GM19025 (cell line): ENCODE data around the gene CDX4.
"Not testable (repeated sequence)": the region's sequence is repeated elsewhere in the genome, so short reads cannot be mapped to it uniquely, and the experiment has no call there.

ENCODE experiments used
- ATAC-seq: cut with Tn5 transposase; IDR thresholded peaks from one replicate; pipeline ENCODE4 v1.9.1; 2021; ENCODE audit warnings: mild to moderate bottlenecking, low read depth, moderate library complexity; ENCODE audit not compliant: unreplicated experiment

CDX4 gene, protein sequence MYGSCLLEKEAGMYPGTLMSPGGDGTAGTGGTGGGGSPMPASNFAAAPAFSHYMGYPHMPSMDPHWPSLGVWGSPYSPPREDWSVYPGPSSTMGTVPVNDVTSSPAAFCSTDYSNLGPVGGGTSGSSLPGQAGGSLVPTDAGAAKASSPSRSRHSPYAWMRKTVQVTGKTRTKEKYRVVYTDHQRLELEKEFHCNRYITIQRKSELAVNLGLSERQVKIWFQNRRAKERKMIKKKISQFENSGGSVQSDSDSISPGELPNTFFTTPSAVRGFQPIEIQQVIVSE

DNA sequence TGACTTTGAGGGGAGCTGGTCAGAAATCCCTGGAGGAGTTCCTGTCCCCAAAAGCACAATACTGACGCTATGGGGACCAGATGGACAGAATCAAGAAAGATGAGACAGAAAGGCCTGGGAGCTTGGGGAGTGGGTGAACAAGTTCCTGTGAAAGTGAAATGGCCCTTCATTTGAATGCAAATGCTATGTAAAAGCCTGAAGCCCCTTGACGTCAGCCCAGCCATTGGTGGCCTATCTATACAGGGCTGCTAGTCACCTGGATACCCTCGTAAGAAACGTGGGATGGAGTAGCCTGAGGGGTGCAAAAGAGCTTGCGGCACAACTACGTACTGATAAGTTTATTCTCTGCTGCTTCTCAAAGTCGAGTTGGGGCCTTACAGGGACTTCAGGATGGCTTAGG lies at the start of gene CDX4:
TSS of gene CDX4 (plus strand) at position 223 of the 400 bp plus-strand sequence. CDS start 201 bp downstream, outside the sequence.
- ATAC-seq: no peak

- ATAC-seq: no peak
These were observed 48.5 kb upstream of the CDX4 start for GRCh38 chrX:73398185-73398914.

GRCh38 chrX:73400136-73400748 lies 46.6 kb upstream of the CDX4 start:
- ATAC-seq: no peak

GRCh38 chrX:73401591-73402266 lies 45.1 kb upstream of the CDX4 start:
- ATAC-seq: no peak

DNA sequence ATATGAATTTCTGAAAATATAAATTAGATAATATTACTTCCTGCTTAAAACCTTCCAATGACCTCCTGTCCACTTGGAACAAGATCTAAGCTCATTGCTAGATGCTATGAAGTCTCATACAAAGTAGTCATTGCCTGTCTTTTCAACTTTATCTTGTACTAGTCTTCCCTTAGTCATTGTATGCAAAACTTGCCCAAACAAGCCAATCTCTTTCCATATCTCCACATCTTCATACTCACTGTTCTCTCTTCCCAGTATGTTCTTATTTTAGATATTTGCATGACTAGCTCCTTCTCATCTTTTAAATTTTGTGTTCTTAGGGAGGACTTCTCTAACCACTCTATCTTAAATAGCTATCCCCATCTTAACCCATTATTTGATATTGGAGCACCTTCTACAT lies 33.9 kb upstream of the CDX4 start:
- no peak for ATAC-seq

DNA sequence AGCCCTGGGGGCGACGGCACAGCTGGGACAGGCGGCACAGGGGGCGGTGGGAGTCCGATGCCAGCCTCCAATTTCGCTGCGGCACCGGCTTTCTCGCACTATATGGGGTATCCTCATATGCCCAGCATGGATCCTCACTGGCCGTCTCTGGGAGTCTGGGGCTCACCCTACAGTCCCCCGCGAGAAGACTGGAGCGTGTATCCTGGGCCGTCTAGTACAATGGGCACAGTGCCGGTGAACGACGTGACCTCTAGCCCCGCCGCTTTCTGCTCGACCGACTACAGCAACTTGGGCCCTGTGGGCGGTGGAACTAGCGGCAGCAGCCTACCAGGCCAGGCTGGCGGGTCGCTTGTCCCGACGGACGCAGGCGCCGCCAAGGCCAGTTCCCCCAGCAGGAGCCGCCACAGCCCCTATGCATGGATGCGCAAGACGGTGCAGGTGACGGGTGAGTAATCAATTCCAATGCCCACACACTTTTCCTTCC lies 500 bp downstream of the CDX4 start:
- no peak for ATAC-seq

- no peak for ATAC-seq
These were observed 1.5 kb downstream of the CDX4 start for GRCh38 chrX:73448379-73448778.

DNA sequence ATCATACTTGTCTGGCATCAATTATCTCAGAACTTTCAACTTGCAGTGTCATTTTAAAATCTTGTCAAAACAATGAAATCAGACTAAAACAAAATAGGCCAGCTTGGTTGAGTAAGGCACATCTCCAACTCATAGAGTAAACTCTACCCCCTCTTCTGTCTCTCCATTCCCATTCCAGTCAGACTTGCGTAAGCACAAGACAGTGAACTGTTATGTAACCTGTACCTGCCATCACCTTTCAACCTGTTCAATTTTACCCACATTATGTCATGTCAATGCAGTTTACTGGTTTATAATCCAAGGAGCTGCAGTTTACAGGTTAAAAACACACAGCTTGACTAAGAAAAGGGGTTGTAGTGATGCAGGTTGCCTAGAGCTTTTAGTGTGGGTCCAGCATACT lies 8.3 kb downstream of the CDX4 start:
- no peak for ATAC-seq

- ATAC-seq: no peak
These were observed 10.5 kb downstream of the CDX4 start for GRCh38 chrX:73457306-73457705.

- ATAC-seq: no peak
These were observed 21.5 kb downstream of the CDX4 start for GRCh38 chrX:73468376-73468775.

- no peak for ATAC-seq
These were observed 32.1 kb downstream of the CDX4 start for GRCh38 chrX:73478961-73479360.

GRCh38 chrX:73481521-73481920 lies 34.7 kb downstream of the CDX4 start:
- no peak for ATAC-seq

DNA sequence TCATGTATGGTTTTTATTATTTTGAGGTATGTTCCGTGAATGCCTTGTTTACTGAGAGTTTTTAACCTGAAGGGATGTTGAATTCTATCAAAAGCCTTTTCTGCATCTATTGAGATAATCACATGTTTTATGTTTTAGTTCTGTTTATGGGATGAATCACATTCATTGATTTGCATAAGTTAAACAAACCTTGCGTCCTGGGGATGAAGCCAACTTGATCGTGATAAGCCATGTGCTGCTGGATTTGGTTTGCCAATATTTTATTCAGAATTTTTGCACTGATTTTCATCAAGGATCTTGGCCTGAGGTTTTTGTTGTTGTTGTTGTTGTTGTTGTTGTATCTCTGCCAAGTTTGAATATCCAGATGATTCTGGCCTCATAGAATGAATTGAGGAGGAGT lies 43.8 kb downstream of the CDX4 start:
- no peak for ATAC-seq

- ATAC-seq: not testable (repeated sequence)
These were observed 45.3 kb downstream of the CDX4 start for GRCh38 chrX:73492178-73492577.
